ENCODE results near the gene CCL4. TPM values are rescaled to one million over a fixed set of nuclear protein-coding genes. Genes with fewer than 3 reads are reported as not detected.

CCL4 gene
- total and polyA plus RNA-seq, 2 donors (not counting 1 experiment from before 2014, with no cell fraction given): 3.5 to 7.6 TPM

- no peak overlapping the region for H3K9ac ChIP-seq (ENCODE audit: low read length)
- 40% methylated on average over 7 of the region's 12 CpGs for WGBS (ENCODE audit: insufficient coverage)
- Mint-ChIP-seq H3K27ac (no peak overlapping the region), H3K4me3 (no peak overlapping the region), H3K27me3 (no peaks in the 10 kb centered on the region), H3K9me3 (ENCODE audit: insufficient read depth) (no peaks in the 10 kb centered on the region), H3K4me1 (peaks cover 14% of the 10 kb centered on the region)
- ATAC-seq (ENCODE audit: low read depth) (peak; percentile 47), DNase-seq (peak; percentile 64)
- no peaks in the 10 kb centered on the region for H4K20me1 ChIP-seq (ENCODE audit: control insufficient read depth, insufficient read depth, low read length, poor library complexity, severe bottlenecking)
- H2AFZ ChIP-seq (ENCODE audit: insufficient read depth, low read depth, low read length, poor library complexity, severe bottlenecking): no peak overlapping the region
- H3K4me3 ChIP-seq (ENCODE audit: control extremely low read depth in 1 of 5, extremely low read depth in 1 of 5, insufficient read depth in 1 of 5, low read depth in 2 of 5, low read length in 4 of 5): no peak overlapping the region
- ChIA-PET CTCF (interaction anchor here (0.6 to 4.5 kb wide), 28 partner anchors 9 to 103 kb away, joined by 3 to 64 read pairs (median 4); partner anchors contain the start of gene CCL18), POLR2A (interaction anchor here (0.6 kb wide), 1 partner anchor 50 kb away, joined by 5 read pairs; no protein-coding TSS in a partner anchor)
- TF ChIP-seq, protein P1, sequence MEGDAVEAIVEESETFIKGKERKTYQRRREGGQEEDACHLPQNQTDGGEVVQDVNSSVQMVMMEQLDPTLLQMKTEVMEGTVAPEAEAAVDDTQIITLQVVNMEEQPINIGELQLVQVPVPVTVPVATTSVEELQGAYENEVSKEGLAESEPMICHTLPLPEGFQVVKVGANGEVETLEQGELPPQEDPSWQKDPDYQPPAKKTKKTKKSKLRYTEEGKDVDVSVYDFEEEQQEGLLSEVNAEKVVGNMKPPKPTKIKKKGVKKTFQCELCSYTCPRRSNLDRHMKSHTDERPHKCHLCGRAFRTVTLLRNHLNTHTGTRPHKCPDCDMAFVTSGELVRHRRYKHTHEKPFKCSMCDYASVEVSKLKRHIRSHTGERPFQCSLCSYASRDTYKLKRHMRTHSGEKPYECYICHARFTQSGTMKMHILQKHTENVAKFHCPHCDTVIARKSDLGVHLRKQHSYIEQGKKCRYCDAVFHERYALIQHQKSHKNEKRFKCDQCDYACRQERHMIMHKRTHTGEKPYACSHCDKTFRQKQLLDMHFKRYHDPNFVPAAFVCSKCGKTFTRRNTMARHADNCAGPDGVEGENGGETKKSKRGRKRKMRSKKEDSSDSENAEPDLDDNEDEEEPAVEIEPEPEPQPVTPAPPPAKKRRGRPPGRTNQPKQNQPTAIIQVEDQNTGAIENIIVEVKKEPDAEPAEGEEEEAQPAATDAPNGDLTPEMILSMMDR (IDR thresholded peaks at IDR 0.05): peak; percentile 71
- no peak for TF ChIP-seq EZH2 (IDR thresholded peaks at IDR 0.05; ENCODE audit: borderline replicate concordance, insufficient read depth, low read depth, low read length, poor library complexity, severe bottlenecking)
- no peak overlapping the region for H3K4me2 ChIP-seq (replicated peaks; ENCODE audit: low read depth, low read length, poor library complexity, severe bottlenecking)
- H3K9me3 ChIP-seq (ENCODE audit: control extremely low read depth in 1 of 3, control insufficient read depth in 2 of 3, insufficient read depth in 1 of 3, low read length in 2 of 3): peaks cover 4 to 8% (median 6%) of the 10 kb centered on the region in 3 donors
- intact Hi-C loops (cut with micrococcal nuclease): loop anchor here (1.0 to 5.0 kb wide), 3 partner anchors 55 to 96 kb away; no protein-coding TSS in a partner anchor
- peaks cover 4 to 8% of the 10 kb centered on the region in 2 donors for H3K4me1 ChIP-seq (ENCODE audit: control insufficient read depth in 2 of 2, insufficient read depth in 2 of 2, low read length in 2 of 2)
- no peaks in the 10 kb centered on the region for H3K36me3 ChIP-seq (replicated peaks in 1 of 2; ENCODE audit: control extremely low read depth in 1 of 2, control insufficient read depth in 1 of 2, extremely low read depth in 1 of 2, insufficient read depth in 2 of 2, low read length in 1 of 2)
- no peaks in the 10 kb centered on the region for H3K79me2 ChIP-seq (ENCODE audit: control insufficient read depth, insufficient read depth, low read length)
- no peaks in the 10 kb centered on the region for H3K27me3 ChIP-seq (replicated peaks in 1 of 4; ENCODE audit: control extremely low read depth in 1 of 4, control insufficient read depth in 3 of 4, insufficient read depth in 4 of 4, low read length in 3 of 4)
- H3K27ac ChIP-seq (ENCODE audit: low read length in 2 of 2): no peak overlapping the region
These were observed 31.1 kb upstream of the CCL4 start for GRCh38 chr17:36072431-36073121.

- Mint-ChIP-seq H3K4me1 (peaks cover 14% of the 10 kb centered on the region), H3K4me3 (no peak overlapping the region), H3K9me3 (ENCODE audit: insufficient read depth) (peaks cover 2% of the 10 kb centered on the region), H3K27ac (no peak overlapping the region), H3K27me3 (no peaks in the 10 kb centered on the region)
- Histone ChIP-seq H3K4me1 (ENCODE audit: control insufficient read depth in 2 of 2, insufficient read depth in 2 of 2, low read length in 2 of 2) (peaks cover 4 to 8% of the 10 kb centered on the region in 2 donors), H3K36me3 (replicated peaks in 1 of 2; ENCODE audit: control extremely low read depth in 1 of 2, control insufficient read depth in 1 of 2, extremely low read depth in 1 of 2, insufficient read depth in 2 of 2, low read length in 1 of 2) (no peaks in the 10 kb centered on the region), H4K20me1 (ENCODE audit: control insufficient read depth, insufficient read depth, low read length, poor library complexity, severe bottlenecking) (no peaks in the 10 kb centered on the region), H3K79me2 (ENCODE audit: control insufficient read depth, insufficient read depth, low read length) (no peaks in the 10 kb centered on the region), H3K27ac (ENCODE audit: low read length in 2 of 2) (no peak overlapping the region), H2AFZ (ENCODE audit: insufficient read depth, low read depth, low read length, poor library complexity, severe bottlenecking) (no peak overlapping the region), H3K27me3 (replicated peaks in 1 of 4; ENCODE audit: control extremely low read depth in 1 of 4, control insufficient read depth in 3 of 4, insufficient read depth in 4 of 4, low read length in 3 of 4) (no peaks in the 10 kb centered on the region), H3K4me3 (ENCODE audit: control extremely low read depth in 1 of 5, extremely low read depth in 1 of 5, insufficient read depth in 1 of 5, low read depth in 2 of 5, low read length in 4 of 5) (no peak overlapping the region), H3K4me2 (replicated peaks; ENCODE audit: low read depth, low read length, poor library complexity, severe bottlenecking) (no peak overlapping the region), H3K9ac (ENCODE audit: low read length) (no peak overlapping the region), H3K9me3 (ENCODE audit: control extremely low read depth in 1 of 3, control insufficient read depth in 2 of 3, insufficient read depth in 1 of 3, low read length in 2 of 3) (peaks cover 4 to 9% (median 6%) of the 10 kb centered on the region in 3 donors)
- ChIA-PET CTCF (interaction anchor here (0.9 to 4.5 kb wide), 9 partner anchors 14 to 143 kb away, joined by 3 to 64 read pairs (median 4); partner anchors contain the start of gene CCL4), POLR2A (no interaction called here)
- no CpG with 5 or more reads among the region's 1 CpG for WGBS (ENCODE audit: insufficient coverage)
- ATAC-seq (ENCODE audit: low read depth) (no peak), DNase-seq (no peak)
- TF ChIP-seq, protein P1 (IDR thresholded peaks at IDR 0.05): no peak
- no peak for TF ChIP-seq EZH2 (IDR thresholded peaks at IDR 0.05; ENCODE audit: borderline replicate concordance, insufficient read depth, low read depth, low read length, poor library complexity, severe bottlenecking)
- intact Hi-C loops (cut with micrococcal nuclease): loop anchor here (5.0 kb wide), 1 partner anchor 53 kb away; no protein-coding TSS in a partner anchor
These were observed 29.3 kb upstream of the CCL4 start for GRCh38 chr17:36074365-36074764.
